SU-DHL-6 (cell line): ENCODE results near the gene RASGRP1.

Experiments used
- CTCF ChIP-seq: fragments of 200-600 bp; sonication (generic); IDR thresholded peaks from one replicate; pipeline ENCODE4 v1.5.1; 2017; ENCODE audit warnings: antibody characterized with exemption, mild to moderate bottlenecking, low read length, moderate library complexity; ENCODE audit not compliant: insufficient read depth, poor library complexity, severe bottlenecking
- EZH2phosphoT487 ChIP-seq: fragments of 200-600 bp; sonication (generic), shearing (Covaris generic); conservative IDR thresholded peaks from 2 replicates; pipeline ENCODE4 v1.6.1; 2018; ENCODE audit warnings: mild to moderate bottlenecking, antibody characterized with exemption, low read length, moderate library complexity, mixed read lengths

- TF ChIP-seq CTCF (no peak), EZH2phosphoT487 (no peak)
These were observed at the start of gene RASGRP1 for GRCh38 chr15:38564557-38565286.
